Progenitor cell of endocrine pancreas (in vitro differentiated cells): Measurements from ENCODE around the gene TMTC2. TPM values are rescaled to one million over a fixed set of nuclear protein-coding genes. Genes with fewer than 3 reads are reported as not detected.

Source experiments
- DNase-seq: peaks from one replicate; pipeline ENCODE4 v3.0.0; 2021; ENCODE audit warnings: low spot score; ENCODE audit not compliant: unreplicated experiment
- H3K27ac Mint-ChIP-seq: 2 replicates; pipeline ENCODE4 v1.8.0; 2021; ENCODE audit warnings: mild to moderate bottlenecking, moderate library complexity, mixed read lengths
- H3K27me3 Mint-ChIP-seq: 2 replicates; pipeline ENCODE4 v1.8.0; 2021; ENCODE audit warnings: mixed read lengths
- H3K36me3 Mint-ChIP-seq: 2 replicates; pipeline ENCODE4 v1.8.0; 2022; ENCODE audit warnings: mixed read lengths; ENCODE audit not compliant: insufficient read depth
- H3K4me1 Mint-ChIP-seq: 2 replicates; pipeline ENCODE4 v1.8.0; 2021; ENCODE audit warnings: low read depth, mixed read lengths
- H3K4me3 Mint-ChIP-seq: 2 replicates; pipeline ENCODE4 v1.8.0; 2021; ENCODE audit warnings: low read depth, mild to moderate bottlenecking, moderate library complexity, mixed read lengths
- H3K9me3 Mint-ChIP-seq: 2 replicates; pipeline ENCODE4 v1.8.0; 2021; ENCODE audit warnings: low read depth, mixed read lengths
- CTCF ChIP-seq: fragments of 200-600 bp; sonication (generic); IDR thresholded peaks from one replicate; pipeline ENCODE4 v1.5.0; 2021; ENCODE audit warnings: antibody characterized with exemption, mild to moderate bottlenecking; ENCODE audit not compliant: unreplicated experiment
- total RNA-seq: library from RNA; stranded (reverse); gene quantifications from 2 replicates; pipeline ENCODE4 v1.2.1, GENCODE V29; 2021

TMTC2 gene
- total RNA-seq, 1 donor from 2014 or later = 15.4 TPM

DNA sequence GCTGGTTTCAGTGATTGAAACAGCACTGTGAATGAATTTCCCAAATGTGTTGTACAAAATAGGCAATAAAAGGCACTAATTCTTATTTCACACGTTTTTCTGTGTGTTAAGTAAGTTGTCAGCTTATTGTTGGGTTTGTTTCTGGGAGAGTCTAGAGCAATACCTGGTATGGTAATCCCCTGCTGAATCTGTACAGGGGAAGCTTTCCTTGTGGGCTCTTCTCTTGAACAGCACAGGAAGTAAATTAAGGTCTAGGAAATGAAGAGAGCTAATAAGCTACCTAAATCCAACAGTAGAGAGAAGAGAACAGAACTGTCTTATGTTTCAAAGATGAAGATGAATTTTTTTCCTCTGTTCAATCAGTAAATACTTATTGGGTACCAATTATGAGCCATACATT lies 406.7 kb downstream of the TMTC2 start:
- H3K4me1 Mint-ChIP-seq = peaks cover 22% of the 10 kb centered on the region
- no peak for DNase-seq

GRCh38 chr12:83097643-83098342 lies 411.1 kb downstream of the TMTC2 start:
- H3K4me1 Mint-ChIP-seq = peaks cover 7% of the 10 kb centered on the region
- H3K9me3 Mint-ChIP-seq = no peaks in the 10 kb centered on the region
- TF ChIP-seq CTCF = no peak
- H3K4me3 Mint-ChIP-seq = no peak overlapping the region
- no peak overlapping the region for H3K27ac Mint-ChIP-seq
- H3K36me3 Mint-ChIP-seq = peaks cover 4% of the 10 kb centered on the region
- no peaks in the 10 kb centered on the region for H3K27me3 Mint-ChIP-seq
- no peak for DNase-seq

More for the DNA sequence above, 406.7 kb downstream of the TMTC2 start:
- Mint-ChIP-seq H3K36me3 (peaks cover 4% of the 10 kb centered on the region), H3K4me3 (no peak overlapping the region), H3K27me3 (no peaks in the 10 kb centered on the region), H3K27ac (no peak overlapping the region), H3K9me3 (no peaks in the 10 kb centered on the region)
- no peak for TF ChIP-seq CTCF

- Mint-ChIP-seq H3K4me1 (peaks cover 2% of the 10 kb centered on the region), H3K27me3 (no peaks in the 10 kb centered on the region), H3K4me3 (no peak overlapping the region), H3K36me3 (peaks cover 4% of the 10 kb centered on the region), H3K9me3 (no peaks in the 10 kb centered on the region), H3K27ac (no peak overlapping the region)
- no peak for TF ChIP-seq CTCF
- DNase-seq = no peak
Observed at GRCh38 chr12:83099436-83099835, 412.7 kb downstream of the TMTC2 start.

DNA sequence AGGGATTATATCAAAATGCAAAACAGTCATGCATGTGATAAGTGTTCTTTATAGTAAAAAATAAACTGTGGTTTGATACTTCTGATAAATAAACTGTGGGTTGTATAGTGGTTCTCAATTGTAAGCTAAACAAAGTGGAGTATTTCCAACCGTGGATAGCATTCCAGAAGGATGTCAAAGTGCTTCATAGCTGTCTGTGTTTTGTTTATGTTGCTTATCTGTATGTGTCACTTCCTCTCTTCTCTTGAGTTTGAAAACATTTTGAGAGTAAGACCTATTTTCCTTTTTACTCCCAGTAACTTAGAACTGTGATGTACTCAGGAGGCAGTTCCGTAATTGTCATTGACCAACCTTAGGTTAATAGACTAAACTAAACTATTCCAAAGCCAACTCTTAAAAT lies 415.8 kb downstream of the TMTC2 start:
- no peak for TF ChIP-seq CTCF
- H3K4me3 Mint-ChIP-seq = no peak overlapping the region
- no peaks in the 10 kb centered on the region for H3K4me1 Mint-ChIP-seq
- H3K27ac Mint-ChIP-seq = no peak overlapping the region
- peaks cover under 1% of the 10 kb centered on the region for H3K36me3 Mint-ChIP-seq
- H3K9me3 Mint-ChIP-seq = no peaks in the 10 kb centered on the region
- no peak for DNase-seq
- H3K27me3 Mint-ChIP-seq = no peaks in the 10 kb centered on the region

- peaks cover 3% of the 10 kb centered on the region for H3K36me3 Mint-ChIP-seq
- no peak overlapping the region for H3K27ac Mint-ChIP-seq
- DNase-seq = no peak
- H3K4me3 Mint-ChIP-seq = no peak overlapping the region
- no peaks in the 10 kb centered on the region for H3K4me1 Mint-ChIP-seq
- H3K9me3 Mint-ChIP-seq = peaks cover 3% of the 10 kb centered on the region
- H3K27me3 Mint-ChIP-seq = no peaks in the 10 kb centered on the region
- no peak for TF ChIP-seq CTCF
Observed at GRCh38 chr12:83106873-83107272, 420.2 kb downstream of the TMTC2 start.
